ENCODE measurements around the gene PLCB4.

DNA sequence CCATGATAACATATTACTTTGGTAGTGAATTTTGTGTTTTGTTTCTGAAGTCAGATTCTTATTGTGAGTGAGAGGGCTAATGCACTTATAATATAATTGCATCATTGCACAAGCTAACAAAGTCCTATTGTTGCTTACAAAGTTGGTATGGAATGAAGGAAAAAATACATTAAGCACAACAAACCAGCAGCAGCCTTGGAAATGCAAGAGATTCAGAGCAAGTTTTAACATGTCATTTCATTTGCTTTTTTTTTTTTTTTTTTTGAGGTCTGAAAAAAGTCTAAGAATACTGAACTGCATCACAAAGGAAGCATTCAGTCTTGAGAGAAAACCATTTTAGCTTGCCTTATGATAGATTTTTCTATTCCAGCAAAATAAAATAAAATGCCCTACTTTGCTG, 57.6 kb downstream of the PLCB4 start:
- no peak for TF ChIP-seq CTCF (IDR thresholded peaks at IDR 0.05)
- no peak for TF ChIP-seq POLR2A (IDR thresholded peaks at IDR 0.05)

All from adrenal gland (tissue), 5 donors.